Fibroblast of skin of left biceps (primary cell): ENCODE measurements around the gene CINP.
"Not testable (repeated sequence)": the region's sequence is repeated elsewhere in the genome, so short reads cannot be mapped to it uniquely, and the experiment has no call there.

Source experiments
- DNase-seq, 2 experiments: peaks; one replicate each; pipeline ENCODE4 v3.0.0-alpha.2; 2013; ENCODE audit warnings: low read depth in 2 of 2

The CINP gene

DNA sequence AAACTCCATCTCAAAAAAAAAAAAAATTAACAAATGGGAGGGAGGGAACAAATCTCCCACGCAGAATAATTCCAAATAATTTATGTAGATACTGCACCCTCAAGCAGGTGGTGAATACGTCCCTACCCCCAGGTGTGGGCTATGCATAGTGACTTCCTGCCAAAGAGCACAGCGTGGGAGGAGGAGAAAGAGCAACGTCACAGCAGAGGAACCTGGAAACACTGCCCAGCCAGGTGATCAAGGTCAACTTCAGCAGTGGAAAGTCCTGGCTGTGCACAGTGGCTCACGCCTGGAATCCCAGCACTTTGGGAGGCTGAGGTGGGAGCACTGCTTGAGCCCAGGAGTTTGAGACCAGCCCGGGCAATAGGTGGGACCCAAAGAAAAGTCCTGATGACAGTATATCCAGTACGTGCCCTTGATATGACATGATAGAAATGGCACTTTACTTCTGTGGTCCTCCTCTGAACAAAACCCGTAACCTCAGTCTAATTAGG is 9.5 kb downstream of the CINP start:
- DNase-seq: no peak

- no peak for DNase-seq
These were observed 10.5 kb downstream of the CINP start for GRCh38 chr14:102352213-102352612.

DNA sequence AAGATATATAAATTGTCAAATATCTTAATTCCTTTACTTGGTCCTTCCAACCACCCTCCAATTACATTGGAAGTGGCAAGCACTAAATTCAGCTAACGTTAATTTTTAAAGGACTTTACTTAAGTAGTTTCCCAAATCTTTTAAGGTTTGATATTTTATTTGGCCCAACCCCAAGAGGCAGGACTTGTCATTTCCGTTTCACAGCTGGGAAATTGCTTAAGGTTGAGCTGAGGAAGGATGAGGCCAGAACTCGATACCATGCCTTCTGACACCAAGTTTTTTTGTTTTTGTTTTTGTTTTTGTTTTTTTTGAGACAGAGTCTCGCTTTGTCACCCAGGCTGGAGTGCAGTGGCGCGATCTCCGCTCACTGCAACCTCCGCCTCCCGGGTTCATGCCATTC is 11.1 kb downstream of the CINP start:
- DNase-seq: not testable (repeated sequence)

DNA sequence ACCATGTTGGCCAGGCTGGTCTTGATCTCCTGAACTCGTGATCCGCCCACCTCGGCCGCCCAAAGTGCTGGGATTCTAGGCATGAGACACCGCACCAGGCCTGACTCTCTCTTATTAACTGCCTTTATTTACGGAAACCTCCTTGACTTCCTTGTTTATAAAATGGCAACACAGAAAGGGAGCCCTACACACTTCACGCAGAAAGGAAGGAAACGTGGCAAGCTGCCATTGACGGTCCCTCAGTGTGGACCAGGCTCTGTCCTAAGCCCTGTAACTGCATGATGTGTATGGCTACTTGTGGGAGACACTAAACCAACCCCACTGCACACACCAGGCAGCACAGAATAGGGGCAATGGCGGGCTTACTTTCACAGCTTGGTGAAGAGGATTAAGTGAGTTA is 11.7 kb downstream of the CINP start:
- no peak for DNase-seq

- no peak for DNase-seq
These were observed 14.3 kb downstream of the CINP start for GRCh38 chr14:102348376-102348775.

- no peak for DNase-seq
These were observed 16.0 kb downstream of the CINP start for GRCh38 chr14:102346645-102347044.

GRCh38 chr14:102345232-102345631 is 17.5 kb downstream of the CINP start:
- DNase-seq: no peak

DNA sequence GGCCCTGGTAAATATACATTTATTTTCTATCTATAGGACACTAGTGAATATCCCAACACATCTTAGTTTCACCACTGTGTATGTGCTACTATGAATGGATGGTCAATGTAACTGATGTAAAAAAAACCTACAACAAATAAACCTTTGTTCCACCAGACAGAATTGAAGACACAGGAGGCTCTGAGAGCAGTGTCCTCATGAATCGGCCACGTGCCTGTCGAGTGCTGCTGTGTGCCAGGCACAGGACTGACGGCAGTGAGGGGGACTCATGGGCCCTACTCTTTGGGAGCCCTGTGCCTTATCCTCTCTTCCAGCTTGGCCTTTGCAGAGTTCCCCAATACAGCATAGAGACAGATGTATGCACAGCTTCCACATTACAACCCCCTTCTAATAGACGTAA is 18.2 kb downstream of the CINP start:
- DNase-seq: no peak

DNA sequence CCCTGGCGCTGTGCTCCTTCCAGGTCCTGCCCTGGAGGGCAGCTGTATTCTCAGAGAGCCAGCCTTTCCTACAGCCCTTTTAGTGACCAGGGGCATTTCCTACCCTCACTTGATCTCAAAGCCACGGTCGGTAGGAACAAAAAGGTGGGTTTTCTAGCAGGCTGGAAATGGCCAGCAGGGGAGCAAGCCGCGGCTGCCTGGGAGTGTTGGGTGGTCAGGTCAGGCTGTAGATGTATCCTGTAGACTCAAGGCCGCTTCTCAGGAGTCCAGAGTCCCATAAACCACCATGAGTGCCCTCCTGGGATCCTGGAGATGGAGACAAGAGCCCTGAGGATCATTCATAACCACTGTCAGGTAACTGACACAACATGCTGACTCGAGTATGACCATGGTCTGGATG is 18.6 kb downstream of the CINP start:
- no peak for DNase-seq

GRCh38 chr14:102342238-102342637 is 20.5 kb downstream of the CINP start:
- DNase-seq: no peak

DNA sequence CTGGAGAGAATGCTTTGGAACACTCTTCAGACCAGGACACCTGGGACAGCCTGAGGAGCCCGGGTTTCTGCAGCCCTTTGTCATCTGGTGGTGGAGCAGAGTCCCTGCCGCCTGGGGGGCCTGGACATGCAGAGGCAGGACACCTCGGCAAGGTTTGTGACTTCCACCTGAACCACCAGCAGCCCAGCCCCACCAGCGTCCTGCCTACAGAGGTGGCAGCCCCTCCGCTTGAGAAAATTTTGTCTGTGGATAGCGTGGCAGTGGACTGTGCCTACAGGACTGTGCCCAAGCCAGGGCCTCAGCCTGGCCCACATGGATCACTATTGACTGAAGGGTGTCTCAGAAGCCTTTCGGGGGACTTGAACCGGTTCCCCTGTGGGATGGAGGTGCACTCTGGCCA is 21.1 kb downstream of the CINP start:
- no peak for DNase-seq

DNA sequence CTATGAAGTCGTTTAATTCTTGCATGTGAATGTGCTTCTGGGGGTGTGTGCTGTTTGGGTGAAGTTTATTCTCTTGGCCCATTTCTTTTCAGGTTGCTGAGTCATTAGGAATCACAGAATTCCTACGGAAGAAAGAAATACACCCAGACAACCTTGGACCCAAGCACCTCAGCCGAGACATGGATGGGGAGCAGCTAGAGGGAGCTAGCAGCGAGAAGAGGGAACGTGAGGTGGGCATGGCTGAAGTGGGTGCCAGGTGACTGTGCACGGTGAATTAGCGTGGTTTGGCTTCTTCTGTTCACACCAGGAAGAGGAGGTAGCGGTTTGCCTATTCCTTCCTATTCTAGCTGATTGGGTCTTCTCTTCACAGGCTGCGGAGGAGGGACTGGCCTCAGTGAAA is 24.0 kb downstream of the CINP start:
- no peak for DNase-seq

GRCh38 chr14:102335163-102335562 is 27.5 kb downstream of the CINP start:
- DNase-seq: no peak

- no peak for DNase-seq
These were observed 28.6 kb downstream of the CINP start for GRCh38 chr14:102333795-102334705.

GRCh38 chr14:102333390-102333789 is 29.3 kb downstream of the CINP start:
- no peak for DNase-seq

DNA sequence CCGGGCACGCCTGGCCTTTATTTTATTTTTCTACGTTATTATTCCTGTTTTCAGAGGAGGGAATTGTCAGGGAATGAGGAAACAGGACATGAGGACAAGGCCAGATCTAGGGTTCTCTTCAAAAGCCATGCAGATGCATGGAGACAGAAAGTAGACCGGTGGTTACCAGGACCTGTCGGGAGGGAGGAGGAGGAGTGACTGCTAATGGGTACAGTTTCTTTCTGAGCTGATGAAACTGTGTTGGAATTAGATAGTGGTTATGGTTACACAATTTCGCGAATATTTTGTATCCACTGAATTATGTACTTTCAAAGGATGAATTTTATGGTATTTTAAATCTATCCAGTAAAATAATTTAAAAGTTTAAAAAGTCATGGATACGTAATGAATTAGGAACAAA is 31.9 kb downstream of the CINP start:
- no peak for DNase-seq

GRCh38 chr14:102329381-102329780 is 33.3 kb downstream of the CINP start:
- DNase-seq: not testable (repeated sequence)

GRCh38 chr14:102326583-102326982 is 36.1 kb downstream of the CINP start:
- no peak for DNase-seq

GRCh38 chr14:102325791-102326345 is 36.8 kb downstream of the CINP start:
- DNase-seq: no peak

DNA sequence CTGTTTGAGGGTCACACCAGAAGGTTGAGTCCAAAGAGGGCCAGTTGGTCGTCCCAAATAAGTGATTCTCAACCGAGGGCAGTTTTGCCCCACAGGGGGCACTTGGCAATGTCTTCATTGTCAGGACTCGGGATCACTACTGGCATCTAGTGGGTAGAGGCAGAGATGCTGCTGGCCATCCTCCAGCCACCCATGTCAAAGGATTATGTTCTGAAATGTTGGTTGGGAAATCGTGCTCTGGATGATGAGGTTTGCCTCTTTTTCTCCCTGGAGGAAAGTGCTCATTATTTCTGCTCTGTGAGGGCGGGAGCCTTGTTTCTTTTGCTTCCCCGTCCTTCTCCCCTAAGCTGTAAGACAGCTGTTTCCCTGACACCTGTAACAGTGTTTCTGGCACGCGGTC is 39.6 kb downstream of the CINP start:
- peak; percentile 42 to 46 for DNase-seq

DNA sequence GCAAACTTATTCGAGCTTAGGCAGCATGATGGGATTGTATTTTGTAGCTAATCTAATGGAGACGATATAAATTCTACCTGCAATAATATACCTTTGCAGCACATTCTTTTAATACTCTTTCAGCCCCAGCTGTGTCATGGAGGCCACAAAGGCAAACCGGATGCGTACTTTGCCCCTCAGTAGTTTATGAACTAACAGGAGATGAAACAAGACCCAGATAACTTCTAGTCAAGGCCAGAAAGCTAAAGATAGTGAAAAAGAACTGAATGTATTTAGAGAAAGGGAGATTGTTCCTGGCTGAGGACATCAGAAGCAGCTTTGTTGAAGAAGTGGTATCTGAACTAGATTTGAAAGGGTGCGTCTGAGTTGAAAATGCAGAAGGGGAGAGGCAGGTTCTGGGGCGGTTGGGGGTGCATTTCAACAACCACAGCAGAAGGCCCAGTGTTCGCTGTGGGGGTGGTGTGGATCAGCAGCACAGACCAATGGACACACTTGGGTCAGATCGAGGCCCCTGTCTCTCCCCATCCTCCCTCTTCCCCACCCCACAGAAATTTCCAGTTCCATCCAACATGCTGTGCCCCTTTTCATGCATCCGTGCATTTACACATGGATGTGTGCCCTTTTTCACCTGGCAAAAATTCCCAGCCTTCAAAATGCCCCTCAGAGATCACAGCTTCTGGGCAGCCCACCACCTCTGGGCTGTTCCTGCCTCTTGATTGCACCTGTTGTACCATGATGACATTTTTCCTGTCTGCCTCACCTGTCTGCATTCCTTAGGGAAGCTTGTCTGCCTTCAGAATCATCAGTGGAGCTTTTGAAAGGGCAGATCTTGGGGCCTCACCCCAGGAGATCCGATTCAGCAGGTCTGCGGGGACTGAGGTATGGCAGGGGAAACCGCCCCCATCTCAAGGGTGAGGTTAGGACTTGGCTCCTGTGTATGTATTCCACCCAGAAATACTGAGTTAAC is 41.0 kb downstream of the CINP start:
- no peak for DNase-seq
